Stimulated activated naive B cell treated with anti-CD40 and anti-IgM and Interleukin-4, amounts not matched to agents 10 μg/mL and 1 μg/mL and 100 μg/mL, for 72 hours (primary cell): ENCODE results near the gene UNC45B.
"Not testable (repeated sequence)": the region's sequence is repeated elsewhere in the genome, so short reads cannot be mapped to it uniquely, and the experiment has no call there.

Experiments used
- ATAC-seq, 2 donors: fragments of 150-1000 bp; cut with Tn5 transposase; replicated peaks; 2 replicates each; pipeline ENCODE4 v1.10.0; 2021; ENCODE audit warnings: moderate library complexity in 1 of 2
- DNase-seq: peaks from one replicate; pipeline ENCODE4 v3.0.0; 2021
- H3K27ac Mint-ChIP-seq: one replicate; pipeline ENCODE4 v1.8.0; 2022; ENCODE audit warnings: mild to moderate bottlenecking, mixed read lengths
- H3K27me3 Mint-ChIP-seq, 2 donors: one replicate each; pipeline ENCODE4 v1.8.0; 2022; ENCODE audit warnings: mixed read lengths in 2 of 2
- H3K36me3 Mint-ChIP-seq, 2 donors: one replicate each; pipeline ENCODE4 v1.8.0; 2022; ENCODE audit warnings: mixed read lengths in 2 of 2, mild to moderate bottlenecking in 1 of 2
- H3K4me1 Mint-ChIP-seq, 2 donors: one replicate each; pipeline ENCODE4 v1.8.0; 2022; ENCODE audit warnings: mixed read lengths in 2 of 2, mild to moderate bottlenecking in 1 of 2
- H3K4me3 Mint-ChIP-seq, 2 donors: one replicate each; pipeline ENCODE4 v1.8.0; 2022; ENCODE audit warnings: mild to moderate bottlenecking in 2 of 2, mixed read lengths in 2 of 2, moderate library complexity in 1 of 2
- H3K9me3 Mint-ChIP-seq, 2 donors: one replicate each; pipeline ENCODE4 v1.8.0; 2022; ENCODE audit warnings: mixed read lengths in 2 of 2, mild to moderate bottlenecking in 1 of 2

UNC45B gene

DNA sequence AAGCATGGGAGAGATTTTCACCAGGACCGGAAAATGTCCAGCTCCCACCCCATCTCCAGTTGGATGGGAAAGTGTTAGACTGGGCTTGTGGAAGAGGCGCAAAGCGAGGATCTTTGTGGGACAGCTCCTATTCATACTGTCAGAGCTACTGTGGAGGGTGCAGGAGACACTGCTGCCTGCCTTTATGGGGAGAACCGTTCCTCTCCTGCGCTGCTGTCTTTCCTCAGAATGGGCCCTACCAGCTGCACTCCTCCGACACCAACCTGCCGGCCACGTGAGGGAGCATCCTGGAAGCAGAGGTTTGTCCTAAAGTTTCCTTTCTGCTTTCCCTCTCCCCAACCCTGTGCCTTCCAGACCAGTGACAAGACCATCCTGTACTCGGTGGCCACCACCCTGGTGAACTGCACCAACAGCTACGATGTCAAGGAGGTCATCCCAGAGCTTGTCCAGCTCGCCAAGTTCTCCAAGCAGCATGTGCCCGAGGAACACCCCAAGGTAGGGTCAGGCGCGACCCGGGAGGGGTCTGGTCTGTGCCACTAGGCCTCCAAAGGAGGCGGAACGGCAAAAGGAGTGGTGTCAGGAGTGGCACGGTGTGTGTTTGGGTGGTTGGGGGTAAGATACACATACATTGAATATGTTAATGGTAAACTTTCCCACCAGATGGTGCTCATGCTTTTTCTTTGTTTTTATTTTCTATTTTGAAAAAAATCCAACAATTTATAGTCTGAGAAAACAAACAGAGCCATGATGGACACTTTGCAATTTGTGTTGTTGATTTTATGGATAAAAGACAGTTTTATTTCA is 23.6 kb downstream of the UNC45B start:
- no peaks in the 10 kb centered on the region for H3K9me3 Mint-ChIP-seq
- ATAC-seq: no peak
- peaks cover 20 to 24% of the 10 kb centered on the region in 2 donors for H3K27me3 Mint-ChIP-seq
- DNase-seq: no peak
- no peaks in the 10 kb centered on the region for H3K36me3 Mint-ChIP-seq
- H3K4me3 Mint-ChIP-seq: no peak overlapping the region
- H3K27ac Mint-ChIP-seq: no peak overlapping the region
- H3K4me1 Mint-ChIP-seq: no peaks in the 10 kb centered on the region

DNA sequence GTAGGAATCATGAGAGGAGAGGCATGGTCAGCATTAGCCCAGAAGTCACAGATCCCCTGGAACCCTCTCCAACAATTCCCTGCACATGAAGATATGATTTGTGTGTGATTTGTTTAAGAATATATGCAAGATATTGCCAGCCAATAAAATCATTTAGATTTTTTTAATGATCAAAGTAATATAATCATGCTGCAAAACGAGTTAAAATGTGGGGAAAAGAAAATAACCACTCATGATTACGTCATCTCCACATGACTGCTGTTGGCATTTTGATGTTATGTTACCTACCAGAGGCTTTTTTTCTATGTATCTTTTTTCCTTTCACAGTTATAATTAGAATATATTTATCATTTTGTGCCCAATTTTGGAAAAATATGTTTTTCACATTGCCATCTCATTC is 24.2 kb downstream of the UNC45B start:
- Mint-ChIP-seq H3K27ac (no peak overlapping the region), H3K9me3 (no peaks in the 10 kb centered on the region), H3K4me1 (no peaks in the 10 kb centered on the region), H3K36me3 (no peaks in the 10 kb centered on the region), H3K27me3 (peaks cover 20 to 21% of the 10 kb centered on the region in 2 donors), H3K4me3 (no peak overlapping the region)
- DNase-seq: no peak
- no peak for ATAC-seq

DNA sequence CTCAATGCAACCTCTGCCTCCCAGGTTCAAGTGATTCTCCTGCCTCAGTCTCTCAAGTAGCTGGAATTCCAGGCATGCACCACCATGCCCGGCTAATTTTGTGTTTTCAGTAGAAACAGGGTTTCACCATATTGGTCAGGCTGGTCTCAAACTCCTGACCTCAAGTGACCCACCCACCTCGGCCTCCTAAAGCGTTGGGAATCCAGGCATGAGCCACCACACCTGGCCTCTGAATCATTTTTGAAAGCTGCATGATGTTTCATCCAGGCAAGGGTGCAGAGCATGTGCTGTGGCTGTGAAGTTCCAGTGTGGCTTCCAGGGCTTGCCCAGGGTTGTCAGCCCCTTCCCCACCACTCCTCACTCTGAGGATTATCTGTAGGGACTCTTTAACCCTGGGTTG is 24.7 kb downstream of the UNC45B start:
- not testable (repeated sequence) for H3K27ac Mint-ChIP-seq, DNase-seq, H3K4me1 Mint-ChIP-seq, H3K36me3 Mint-ChIP-seq, H3K4me3 Mint-ChIP-seq, ATAC-seq, H3K9me3 Mint-ChIP-seq
- peaks cover 20 to 21% of the 10 kb centered on the region in 2 donors for H3K27me3 Mint-ChIP-seq

DNA sequence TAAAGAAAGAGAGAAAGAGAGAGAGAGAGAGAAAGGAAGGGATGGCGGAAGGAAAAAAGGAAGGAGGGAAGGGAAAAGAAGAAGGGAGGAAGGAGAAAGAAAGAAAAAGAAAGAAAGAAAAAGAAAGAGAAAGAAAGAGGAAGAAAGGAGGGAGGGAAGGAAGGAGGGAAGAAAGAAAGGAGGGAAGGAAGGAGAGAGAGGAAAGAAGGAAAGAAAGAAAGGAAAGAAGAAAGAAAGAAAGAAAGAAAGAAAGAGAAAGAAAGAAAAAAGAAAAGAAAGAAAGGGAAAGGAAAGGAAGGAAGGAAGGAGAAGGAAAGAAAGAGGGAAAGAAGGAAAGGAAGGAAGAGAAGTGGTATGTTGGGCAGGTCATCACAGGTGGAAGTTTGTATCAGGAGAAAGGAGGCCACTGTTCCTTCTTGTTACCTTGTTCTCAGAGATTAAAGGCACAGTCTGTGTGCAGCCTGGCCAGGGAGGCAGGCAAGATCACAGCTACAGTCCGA is 27.3 kb downstream of the UNC45B start:
- DNase-seq: no peak
- H3K9me3 Mint-ChIP-seq: peaks cover 0 to 4% of the 10 kb centered on the region in 2 donors
- no peaks in the 10 kb centered on the region for H3K4me1 Mint-ChIP-seq
- no peak for ATAC-seq
- no peaks in the 10 kb centered on the region for H3K36me3 Mint-ChIP-seq
- H3K27ac Mint-ChIP-seq: no peak overlapping the region
- H3K27me3 Mint-ChIP-seq: peaks cover 8 to 11% of the 10 kb centered on the region in 2 donors
- no peak overlapping the region for H3K4me3 Mint-ChIP-seq

DNA sequence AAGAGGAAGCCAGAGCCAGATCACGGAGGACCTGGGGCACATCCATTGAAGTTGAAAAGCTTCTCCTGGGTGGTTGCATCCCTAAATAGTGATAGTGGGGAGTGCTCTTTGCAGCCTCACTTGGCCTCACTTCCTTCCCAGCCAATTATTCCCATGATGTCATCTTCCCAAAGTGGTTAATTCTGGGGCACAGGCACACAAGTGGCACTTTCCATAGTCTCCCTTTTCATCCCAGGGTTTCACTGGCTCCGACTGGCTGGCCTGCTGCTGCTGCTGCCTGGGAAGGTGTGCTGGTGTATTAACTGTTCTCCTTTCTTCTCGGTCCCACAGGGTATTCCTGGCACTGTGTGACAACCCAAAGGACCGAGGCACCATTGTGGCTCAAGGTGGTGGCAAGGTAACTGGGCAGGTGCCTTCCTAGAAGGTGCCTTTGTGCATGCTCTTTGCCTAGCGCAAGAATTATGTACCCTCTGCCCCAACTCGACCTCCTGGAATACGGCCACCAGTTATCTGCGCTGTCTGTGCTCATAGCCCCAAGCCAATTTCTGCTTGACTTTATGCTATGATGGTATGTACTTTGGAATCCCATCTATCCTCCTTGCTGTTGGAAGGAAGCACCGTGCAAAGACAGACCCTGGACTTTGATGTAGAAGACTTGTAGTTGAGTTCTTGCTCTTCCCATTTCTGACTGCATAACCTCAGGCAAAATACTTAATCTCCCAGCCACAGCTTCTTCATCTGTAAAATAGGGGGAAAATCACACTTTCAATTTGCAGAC is 28.2 kb downstream of the UNC45B start:
- no peak overlapping the region for H3K27ac Mint-ChIP-seq
- H3K4me1 Mint-ChIP-seq: no peaks in the 10 kb centered on the region
- peaks cover 0 to 4% of the 10 kb centered on the region in 2 donors for H3K9me3 Mint-ChIP-seq
- ATAC-seq: no peak
- no peaks in the 10 kb centered on the region for H3K36me3 Mint-ChIP-seq
- no peak for DNase-seq
- H3K4me3 Mint-ChIP-seq: no peak overlapping the region
- peaks cover 4 to 17% of the 10 kb centered on the region in 2 donors for H3K27me3 Mint-ChIP-seq

DNA sequence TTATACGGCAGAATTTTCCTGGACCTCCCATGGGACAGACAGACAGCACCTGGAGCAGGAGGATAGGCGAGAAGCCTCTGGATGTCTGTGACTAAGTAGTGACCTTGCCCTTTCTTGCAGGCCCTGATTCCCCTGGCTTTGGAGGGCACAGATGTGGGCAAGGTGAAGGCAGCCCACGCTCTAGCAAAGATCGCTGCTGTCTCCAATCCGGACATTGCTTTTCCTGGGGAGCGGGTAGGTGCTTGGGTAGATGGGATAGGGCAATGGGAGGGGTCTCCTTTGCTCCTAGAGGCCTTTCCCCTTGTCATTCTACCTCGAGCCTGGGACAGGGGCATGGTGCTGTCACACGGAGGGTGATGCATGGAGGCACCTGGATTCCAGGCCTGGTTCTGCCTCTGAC is 29.3 kb downstream of the UNC45B start:
- ATAC-seq (no peak), DNase-seq (no peak)
- Mint-ChIP-seq H3K27me3 (peaks cover 4 to 17% of the 10 kb centered on the region in 2 donors), H3K9me3 (peaks cover 0 to 4% of the 10 kb centered on the region in 2 donors), H3K27ac (no peak overlapping the region), H3K4me1 (no peaks in the 10 kb centered on the region), H3K4me3 (no peak overlapping the region), H3K36me3 (no peaks in the 10 kb centered on the region)

DNA sequence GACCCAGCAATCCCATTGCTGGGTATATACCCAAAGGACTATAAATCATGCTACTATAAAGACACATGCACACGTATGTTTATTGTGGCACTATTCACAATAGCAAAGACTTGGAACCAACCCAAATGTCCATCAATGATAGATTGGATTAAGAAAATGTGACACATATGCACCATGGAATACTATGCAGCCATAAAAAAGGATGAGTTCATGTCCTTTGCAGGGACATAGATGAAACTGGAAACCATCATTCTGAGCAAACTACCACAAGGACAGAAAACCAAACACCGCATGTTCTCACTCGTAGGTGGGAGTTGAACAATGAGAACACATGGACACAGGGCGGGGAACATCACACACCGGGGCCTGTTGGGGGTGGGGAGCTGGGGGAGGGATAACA is 31.8 kb downstream of the UNC45B start:
- not testable (repeated sequence) for H3K4me1 Mint-ChIP-seq, H3K4me3 Mint-ChIP-seq, H3K9me3 Mint-ChIP-seq, H3K27ac Mint-ChIP-seq, H3K36me3 Mint-ChIP-seq, DNase-seq, ATAC-seq
- H3K27me3 Mint-ChIP-seq: peaks cover 16 to 34% of the 10 kb centered on the region in 2 donors

DNA sequence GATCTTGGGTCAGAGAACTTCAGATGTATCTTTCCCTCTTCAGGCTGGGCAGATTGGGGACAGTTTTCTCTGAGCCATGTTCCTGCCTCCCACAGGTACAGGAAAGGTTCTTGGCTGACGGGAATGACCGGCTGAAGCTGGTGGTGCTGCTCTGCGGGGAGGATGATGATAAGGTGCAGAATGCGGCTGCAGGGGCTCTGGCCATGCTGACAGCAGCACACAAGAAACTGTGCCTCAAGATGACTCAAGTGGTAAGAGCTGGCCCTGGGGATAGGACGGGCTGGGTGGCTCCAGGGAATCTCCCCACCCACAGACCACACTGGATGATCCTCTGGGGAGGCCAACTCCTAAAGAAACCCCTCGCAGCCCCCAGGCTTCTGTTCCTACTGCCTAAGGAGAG is 35.7 kb downstream of the UNC45B start:
- H3K9me3 Mint-ChIP-seq: peaks cover 0 to 4% of the 10 kb centered on the region in 2 donors
- H3K4me3 Mint-ChIP-seq: no peak overlapping the region
- H3K27ac Mint-ChIP-seq: no peak overlapping the region
- peaks cover 19 to 55% of the 10 kb centered on the region in 2 donors for H3K27me3 Mint-ChIP-seq
- H3K36me3 Mint-ChIP-seq: no peaks in the 10 kb centered on the region
- DNase-seq (no peak), ATAC-seq (peak; percentile 26 to 39)
- H3K4me1 Mint-ChIP-seq: peaks cover 13 to 18% of the 10 kb centered on the region in 2 donors

DNA sequence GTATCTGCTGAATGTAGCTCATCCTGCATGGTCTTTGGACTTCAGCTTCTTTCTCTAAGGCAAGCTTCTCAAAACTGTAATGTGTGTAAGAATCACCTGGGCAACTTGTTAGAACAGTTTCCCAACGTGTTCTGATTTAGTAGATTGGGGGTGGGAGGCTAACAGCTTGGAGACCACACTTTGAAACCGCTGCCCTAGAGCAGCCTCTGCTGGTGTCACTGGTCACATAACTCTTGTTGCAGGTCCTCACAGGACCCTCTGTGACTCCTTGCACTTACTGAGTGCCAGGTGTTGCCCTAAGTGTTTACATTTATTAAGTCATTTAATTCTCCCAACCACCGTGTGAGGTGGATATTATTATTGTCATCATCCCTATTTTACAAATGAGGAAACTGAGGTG is 36.7 kb downstream of the UNC45B start:
- Mint-ChIP-seq H3K9me3 (peaks cover 0 to 2% of the 10 kb centered on the region in 2 donors), H3K36me3 (no peaks in the 10 kb centered on the region), H3K4me1 (peaks cover 13 to 18% of the 10 kb centered on the region in 2 donors), H3K4me3 (no peak overlapping the region), H3K27me3 (peaks cover 19 to 55% of the 10 kb centered on the region in 2 donors), H3K27ac (no peak overlapping the region)
- ATAC-seq (no peak), DNase-seq (no peak)

DNA sequence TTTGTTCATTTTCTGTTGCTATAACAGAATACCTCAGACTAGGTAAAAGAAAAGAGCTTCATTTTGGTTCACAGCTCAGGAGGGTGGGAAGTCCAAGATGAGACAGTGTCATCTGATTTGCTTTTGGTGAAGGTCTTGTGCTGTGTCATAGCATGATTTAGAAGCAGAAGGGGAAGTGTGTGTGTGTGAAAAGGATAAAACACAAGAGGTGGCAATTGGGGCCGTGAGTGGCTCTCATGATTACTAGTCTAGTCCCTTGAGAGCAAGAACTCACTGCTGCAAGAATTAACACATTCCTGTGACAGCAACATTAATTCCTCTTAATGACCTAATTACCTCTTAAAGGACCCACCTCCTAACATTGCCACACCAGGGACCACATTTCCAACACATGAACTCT is 38.2 kb downstream of the UNC45B start:
- Mint-ChIP-seq H3K36me3 (no peaks in the 10 kb centered on the region), H3K4me1 (peaks cover 13 to 18% of the 10 kb centered on the region in 2 donors), H3K27me3 (peaks cover 19 to 55% of the 10 kb centered on the region in 2 donors), H3K27ac (no peak overlapping the region), H3K4me3 (no peak overlapping the region), H3K9me3 (no peaks in the 10 kb centered on the region)
- ATAC-seq: peak; percentile 88 to 94
- DNase-seq: peak; percentile 13

DNA sequence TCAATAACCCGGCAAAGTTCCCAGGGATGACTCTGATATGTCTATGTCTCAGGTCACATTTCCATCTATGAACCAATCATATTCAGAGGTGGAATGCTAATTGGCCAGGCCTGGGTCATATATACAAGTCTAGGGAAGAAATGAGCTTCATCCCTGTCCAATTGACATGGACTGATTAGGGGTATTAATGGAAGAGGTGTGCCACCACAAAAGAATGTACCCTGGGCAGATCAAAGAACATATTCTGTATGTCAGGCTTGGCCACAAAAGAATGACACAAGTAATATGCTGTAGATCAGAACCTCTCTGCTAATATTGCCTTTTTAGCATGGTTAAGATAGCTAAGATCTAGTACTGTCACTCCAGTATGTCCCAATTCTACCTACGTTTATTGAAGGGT is 39.9 kb downstream of the UNC45B start:
- Mint-ChIP-seq H3K9me3 (no peaks in the 10 kb centered on the region), H3K4me3 (no peak overlapping the region), H3K4me1 (peaks cover 13 to 18% of the 10 kb centered on the region in 2 donors), H3K36me3 (no peaks in the 10 kb centered on the region), H3K27ac (no peak overlapping the region), H3K27me3 (peaks cover 21 to 60% of the 10 kb centered on the region in 2 donors)
- ATAC-seq: no peak
- DNase-seq: no peak

DNA sequence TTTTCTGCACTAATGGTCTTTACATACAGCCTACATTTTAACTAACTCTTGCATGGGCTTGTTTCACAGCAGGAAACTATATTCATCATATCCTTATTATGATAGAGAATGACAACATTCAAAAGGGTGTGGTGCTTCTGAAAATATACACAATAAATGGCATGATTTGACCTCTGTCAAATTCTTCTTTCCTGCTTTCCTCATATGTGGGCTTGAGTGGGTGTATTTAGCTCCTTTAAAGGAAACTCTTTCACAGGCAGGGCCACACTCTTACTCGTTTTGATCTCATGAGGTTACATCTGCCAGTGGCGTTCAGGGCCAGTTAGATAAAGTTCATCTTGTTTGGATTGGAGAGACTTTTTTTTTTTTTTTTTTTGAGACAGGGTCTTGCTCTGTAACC is 40.5 kb downstream of the UNC45B start:
- ATAC-seq (peak; percentile 17 to 47), DNase-seq (no peak)
- Mint-ChIP-seq H3K9me3 (no peaks in the 10 kb centered on the region), H3K4me3 (no peak overlapping the region), H3K36me3 (no peaks in the 10 kb centered on the region), H3K27me3 (peaks cover 19 to 57% of the 10 kb centered on the region in 2 donors), H3K4me1 (peaks cover 8 to 18% of the 10 kb centered on the region in 2 donors), H3K27ac (no peak overlapping the region)

DNA sequence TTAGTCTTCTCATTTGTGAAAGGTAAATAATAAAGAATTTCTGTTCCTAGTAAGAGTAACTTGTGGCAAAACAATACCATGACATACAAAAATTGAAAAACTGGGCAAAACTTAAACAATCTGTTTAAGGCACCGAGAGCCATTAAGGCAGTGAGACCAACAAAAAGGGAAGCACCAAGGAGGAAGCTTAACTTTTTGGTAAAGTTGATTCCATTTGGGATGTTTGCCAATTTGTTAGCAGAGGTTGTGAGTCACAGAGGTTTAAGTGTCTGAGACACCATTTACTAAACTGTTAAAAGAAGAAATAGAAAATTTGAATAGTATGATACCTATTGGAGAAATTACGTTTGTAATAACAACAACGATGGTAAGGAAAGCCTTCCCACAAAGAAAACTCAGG is 41.7 kb downstream of the UNC45B start:
- peaks cover 20 to 56% of the 10 kb centered on the region in 2 donors for H3K27me3 Mint-ChIP-seq
- H3K27ac Mint-ChIP-seq: no peak overlapping the region
- peaks cover 6 to 14% of the 10 kb centered on the region in 2 donors for H3K4me1 Mint-ChIP-seq
- no peaks in the 10 kb centered on the region for H3K36me3 Mint-ChIP-seq
- DNase-seq (no peak), ATAC-seq (no peak)
- H3K4me3 Mint-ChIP-seq: no peak overlapping the region
- H3K9me3 Mint-ChIP-seq: no peaks in the 10 kb centered on the region

DNA sequence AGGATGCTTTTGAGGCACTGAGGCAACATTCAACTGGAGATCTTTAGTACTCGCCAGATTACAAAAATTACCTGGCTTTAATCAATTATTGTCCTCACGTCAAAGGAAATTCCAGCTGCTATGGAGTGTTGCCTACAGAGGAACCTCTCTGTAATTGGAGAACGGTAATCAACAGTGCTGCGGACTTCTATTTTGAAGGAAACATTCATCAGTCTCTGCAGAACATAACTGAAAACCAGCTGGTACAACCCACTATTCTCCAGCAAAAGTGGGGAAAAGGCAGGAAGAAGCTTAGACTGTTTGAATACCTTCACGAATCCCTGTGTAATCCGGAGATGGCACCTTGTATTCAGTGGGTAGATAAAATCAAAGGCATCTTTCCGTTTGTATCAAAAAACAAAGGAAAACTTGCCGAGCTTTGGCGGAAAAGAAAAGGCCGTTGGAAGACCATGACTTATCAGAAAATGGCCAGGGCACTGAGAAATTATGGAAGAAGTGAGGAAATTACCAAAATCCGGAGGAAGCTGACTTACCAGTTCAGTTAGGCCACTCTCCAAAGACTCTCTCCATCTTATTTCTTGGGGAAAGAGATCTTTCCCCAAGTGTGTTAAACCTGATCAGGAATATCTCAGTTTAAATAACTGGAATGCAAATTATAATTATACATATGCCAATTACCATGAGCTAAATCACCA is 43.5 kb downstream of the UNC45B start:
- H3K36me3 Mint-ChIP-seq: no peaks in the 10 kb centered on the region
- H3K4me3 Mint-ChIP-seq: no peak overlapping the region
- peaks cover 1 to 6% of the 10 kb centered on the region in 2 donors for H3K4me1 Mint-ChIP-seq
- DNase-seq (no peak), ATAC-seq (no peak)
- no peak overlapping the region for H3K27ac Mint-ChIP-seq
- H3K27me3 Mint-ChIP-seq: peaks cover 20 to 51% of the 10 kb centered on the region in 2 donors
- peaks cover 0 to 2% of the 10 kb centered on the region in 2 donors for H3K9me3 Mint-ChIP-seq
